OCI-LY7 (cell line): Measurements from ENCODE around the gene SNRK.

Experiments
- EZH2phosphoT487 ChIP-seq: fragments of 200-600 bp; sonication (generic); IDR thresholded peaks from 2 replicates; pipeline ENCODE4 v1.6.1; 2018; ENCODE audit warnings: low read depth, borderline replicate concordance, mild to moderate bottlenecking, mixed run types, antibody characterized with exemption, low read length, moderate library complexity, mixed read lengths
- TF ChIP-seq, protein P1 (sequence below): fragments of 200-600 bp; sonication (generic); conservative IDR thresholded peaks from 2 replicates; pipeline ENCODE4 v1.5.1; 2014; ENCODE audit warnings: mild to moderate bottlenecking, antibody characterized with exemption, low read length, moderate library complexity, mixed read lengths

DNA sequence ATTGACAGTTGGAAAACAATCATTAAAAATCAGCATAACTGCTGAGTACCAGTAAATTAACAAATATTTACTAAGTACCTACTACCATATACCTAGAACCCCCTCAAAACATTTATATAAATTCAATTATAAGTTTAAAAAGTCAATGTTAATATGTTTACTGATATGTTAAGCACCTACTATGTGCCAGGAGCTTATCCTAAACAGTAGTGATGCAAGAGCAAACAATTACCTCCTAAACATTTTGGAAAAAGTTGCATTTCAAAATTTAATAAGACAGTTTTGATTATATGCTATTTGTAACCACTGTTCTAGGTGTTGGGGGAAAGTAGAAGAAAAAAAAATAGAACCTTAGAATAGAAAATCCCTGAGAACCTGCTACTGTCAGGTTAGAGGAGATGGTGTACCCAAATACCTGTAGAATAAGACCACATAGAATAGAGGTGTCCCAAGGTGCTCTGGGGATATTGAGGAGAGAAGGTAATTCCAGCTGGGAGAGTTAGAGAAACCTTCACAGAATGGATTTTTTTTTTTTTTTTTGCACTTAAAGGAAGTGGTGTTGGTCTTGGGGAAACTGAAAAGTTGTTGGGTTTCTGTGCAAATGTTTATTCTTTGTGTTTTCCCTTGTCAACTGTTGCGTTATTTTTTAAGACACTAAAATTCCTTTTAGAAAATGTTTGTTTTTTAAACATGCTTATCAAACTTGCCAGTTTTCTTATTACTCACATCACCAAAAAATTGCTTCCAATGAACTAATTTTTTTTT lies 16.0 kb downstream of the SNRK start:
- TF ChIP-seq, protein P1, sequence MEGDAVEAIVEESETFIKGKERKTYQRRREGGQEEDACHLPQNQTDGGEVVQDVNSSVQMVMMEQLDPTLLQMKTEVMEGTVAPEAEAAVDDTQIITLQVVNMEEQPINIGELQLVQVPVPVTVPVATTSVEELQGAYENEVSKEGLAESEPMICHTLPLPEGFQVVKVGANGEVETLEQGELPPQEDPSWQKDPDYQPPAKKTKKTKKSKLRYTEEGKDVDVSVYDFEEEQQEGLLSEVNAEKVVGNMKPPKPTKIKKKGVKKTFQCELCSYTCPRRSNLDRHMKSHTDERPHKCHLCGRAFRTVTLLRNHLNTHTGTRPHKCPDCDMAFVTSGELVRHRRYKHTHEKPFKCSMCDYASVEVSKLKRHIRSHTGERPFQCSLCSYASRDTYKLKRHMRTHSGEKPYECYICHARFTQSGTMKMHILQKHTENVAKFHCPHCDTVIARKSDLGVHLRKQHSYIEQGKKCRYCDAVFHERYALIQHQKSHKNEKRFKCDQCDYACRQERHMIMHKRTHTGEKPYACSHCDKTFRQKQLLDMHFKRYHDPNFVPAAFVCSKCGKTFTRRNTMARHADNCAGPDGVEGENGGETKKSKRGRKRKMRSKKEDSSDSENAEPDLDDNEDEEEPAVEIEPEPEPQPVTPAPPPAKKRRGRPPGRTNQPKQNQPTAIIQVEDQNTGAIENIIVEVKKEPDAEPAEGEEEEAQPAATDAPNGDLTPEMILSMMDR: no peak
- no peak for TF ChIP-seq EZH2phosphoT487
